MCF 10A (cell line): ENCODE measurements around the gene WLS. TPM values are rescaled to one million over a fixed set of nuclear protein-coding genes. Genes with fewer than 3 reads are reported as not detected.

Experiments
- BruUV-seq: library from RNA; stranded (reverse); fragments of 400-500 nt; replicated peaks from 2 replicates; lab custom pipeline; 2021; lab: Mats Ljungman, UMichigan
- CTCF ChIA-PET: fragments of 300-600 bp; sonication (Branson Sonifier 250); formaldehyde crosslinking; extraction: SDS; loops from one replicate; lab custom pipeline; 2021; ENCODE audit warnings: antibody characterized with exemption, inconsistent platforms; lab: Yijun Ruan, JAX
- POLR2A ChIA-PET: fragments of 300-600, 350-650 bp; sonication (Branson Sonifier 250); formaldehyde crosslinking; extraction: SDS; loops from one replicate; lab custom pipeline; 2020; ENCODE audit warnings: antibody characterized with exemption, inconsistent platforms; lab: Yijun Ruan, JAX
- DNase-seq: peaks from one replicate; pipeline ENCODE4 v3.0.0-alpha.2; 2018; ENCODE audit not compliant: unreplicated experiment
- H3K27ac Mint-ChIP-seq: one replicate; pipeline ENCODE4 v1.8.0; 2022; ENCODE audit warnings: mild to moderate bottlenecking, low read depth, mixed read lengths; ENCODE audit not compliant: unreplicated experiment
- H3K27me3 Mint-ChIP-seq: one replicate; pipeline ENCODE4 v1.8.0; 2022; ENCODE audit warnings: mixed read lengths; ENCODE audit not compliant: insufficient read depth, unreplicated experiment
- H3K36me3 Mint-ChIP-seq: one replicate; pipeline ENCODE4 v1.8.0; 2022; ENCODE audit warnings: mild to moderate bottlenecking, moderate library complexity, mixed read lengths; ENCODE audit not compliant: insufficient read depth, unreplicated experiment
- H3K4me1 Mint-ChIP-seq: one replicate; pipeline ENCODE4 v1.8.0; 2022; ENCODE audit warnings: mixed read lengths; ENCODE audit not compliant: insufficient read depth, unreplicated experiment
- H3K4me3 Mint-ChIP-seq: one replicate; pipeline ENCODE4 v1.8.0; 2022; ENCODE audit warnings: mild to moderate bottlenecking, moderate library complexity, mixed read lengths; ENCODE audit not compliant: unreplicated experiment
- H3K9me3 Mint-ChIP-seq: one replicate; pipeline ENCODE4 v1.8.0; 2022; ENCODE audit warnings: mixed read lengths; ENCODE audit not compliant: unreplicated experiment
- intact Hi-C: fragments of 100-400 bp; cut with micrococcal nuclease; formaldehyde crosslinking; loops from 2 replicates; pipeline ENCODE4 v1.14.1; 2022
- total RNA-seq: library from RNA; stranded (reverse); gene quantifications from 2 replicates; pipeline ENCODE4 v1.2.3, GENCODE V29; 2022
- TF ChIP-seq, protein P1 (sequence below): fragments of 200-600 bp; IDR thresholded peaks from one replicate; pipeline ENCODE4 v1.8.0; 2022; ENCODE audit warnings: antibody characterized with exemption, mild to moderate bottlenecking; ENCODE audit not compliant: unreplicated experiment

WLS gene
- total RNA-seq, 1 experiment from 2014 or later, result 37.8 TPM

DNA sequence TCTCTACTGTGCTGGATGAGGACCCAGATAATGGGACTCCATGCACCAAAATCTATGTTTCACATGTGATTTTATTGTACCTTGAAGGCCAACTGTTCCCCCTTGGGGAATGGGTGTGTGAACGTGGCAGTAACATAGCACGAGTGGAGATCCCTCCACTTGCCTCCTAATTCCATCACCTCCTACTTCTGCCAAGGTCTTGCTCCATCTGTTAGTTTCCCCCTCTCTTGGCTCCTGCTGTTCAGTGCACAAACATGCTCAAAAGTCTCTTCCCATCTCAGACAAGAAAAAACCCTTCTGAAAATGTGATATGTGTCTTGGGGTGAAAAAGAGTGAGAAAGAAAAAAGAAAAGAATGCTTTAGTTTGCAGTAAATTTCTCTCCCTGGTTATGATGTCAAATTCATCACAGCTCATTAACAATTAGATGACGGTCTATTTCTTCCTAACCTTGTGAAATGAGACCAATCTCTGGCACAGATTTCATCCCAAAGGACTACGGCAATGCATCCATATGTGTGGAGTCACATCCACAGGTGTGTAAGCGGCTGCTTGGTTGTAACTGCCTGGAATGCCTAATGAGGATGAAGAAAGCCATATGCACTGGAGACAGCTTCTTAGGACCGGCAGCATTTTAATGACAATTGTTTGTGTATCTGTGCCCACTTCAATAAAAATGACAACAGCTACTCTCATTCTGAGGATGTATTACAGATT lies 102.6 kb downstream of the WLS start:
- BruUV-seq, result no TSS peak
- intact Hi-C loops, result no loop called here
- no peaks in the 10 kb centered on the region for H3K9me3 Mint-ChIP-seq
- H3K36me3 Mint-ChIP-seq, result peaks cover 14% of the 10 kb centered on the region
- no peak overlapping the region for H3K4me3 Mint-ChIP-seq
- H3K4me1 Mint-ChIP-seq, result no peaks in the 10 kb centered on the region
- H3K27ac Mint-ChIP-seq, result no peak overlapping the region
- DNase-seq, result no peak
- CTCF ChIA-PET, result interaction anchor here (0.6 to 2.9 kb wide), 12 partner anchors 9 to 858 kb away, joined by 3 to 29 read pairs (median 4); partner anchors contain the start of gene WLS
- TF ChIP-seq, protein P1, sequence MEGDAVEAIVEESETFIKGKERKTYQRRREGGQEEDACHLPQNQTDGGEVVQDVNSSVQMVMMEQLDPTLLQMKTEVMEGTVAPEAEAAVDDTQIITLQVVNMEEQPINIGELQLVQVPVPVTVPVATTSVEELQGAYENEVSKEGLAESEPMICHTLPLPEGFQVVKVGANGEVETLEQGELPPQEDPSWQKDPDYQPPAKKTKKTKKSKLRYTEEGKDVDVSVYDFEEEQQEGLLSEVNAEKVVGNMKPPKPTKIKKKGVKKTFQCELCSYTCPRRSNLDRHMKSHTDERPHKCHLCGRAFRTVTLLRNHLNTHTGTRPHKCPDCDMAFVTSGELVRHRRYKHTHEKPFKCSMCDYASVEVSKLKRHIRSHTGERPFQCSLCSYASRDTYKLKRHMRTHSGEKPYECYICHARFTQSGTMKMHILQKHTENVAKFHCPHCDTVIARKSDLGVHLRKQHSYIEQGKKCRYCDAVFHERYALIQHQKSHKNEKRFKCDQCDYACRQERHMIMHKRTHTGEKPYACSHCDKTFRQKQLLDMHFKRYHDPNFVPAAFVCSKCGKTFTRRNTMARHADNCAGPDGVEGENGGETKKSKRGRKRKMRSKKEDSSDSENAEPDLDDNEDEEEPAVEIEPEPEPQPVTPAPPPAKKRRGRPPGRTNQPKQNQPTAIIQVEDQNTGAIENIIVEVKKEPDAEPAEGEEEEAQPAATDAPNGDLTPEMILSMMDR, result no peak
- POLR2A ChIA-PET, result interaction anchor here (0.6 to 1.2 kb wide), 4 partner anchors 11 to 558 kb away, joined by 3 to 4 read pairs (median 3); partner anchors contain the start of gene WLS
- H3K27me3 Mint-ChIP-seq, result no peaks in the 10 kb centered on the region

DNA sequence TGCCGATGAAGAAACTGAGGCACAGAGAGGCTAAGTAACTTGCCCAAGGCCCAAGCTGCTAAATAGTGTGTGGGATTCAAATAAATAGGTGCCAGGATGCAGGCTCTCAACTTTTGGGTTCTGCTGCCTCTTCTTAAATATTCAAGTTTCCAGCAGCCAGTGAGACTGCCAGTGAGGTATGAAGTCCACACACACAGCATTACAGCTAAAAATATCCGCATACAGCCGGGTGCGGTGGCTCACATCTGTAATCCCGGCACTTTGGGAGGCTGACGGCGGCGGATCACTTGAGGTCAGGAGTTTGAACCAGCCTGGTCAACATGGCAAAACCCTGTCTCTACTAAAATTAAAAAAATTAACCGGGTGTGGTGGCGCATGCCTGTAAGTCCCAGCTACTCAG lies 103.5 kb downstream of the WLS start:
- Mint-ChIP-seq H3K4me1 (no peaks in the 10 kb centered on the region), H3K27ac (no peak overlapping the region), H3K36me3 (peaks cover 14% of the 10 kb centered on the region), H3K9me3 (no peaks in the 10 kb centered on the region), H3K4me3 (no peak overlapping the region), H3K27me3 (no peaks in the 10 kb centered on the region)
- TF ChIP-seq, protein P1, result no peak
- DNase-seq, result no peak
- no TSS peak for BruUV-seq
- ChIA-PET CTCF (interaction anchor here (0.9 to 2.9 kb wide), 8 partner anchors 8 to 314 kb away, joined by 3 to 29 read pairs (median 5); partner anchors contain the start of gene WLS), POLR2A (interaction anchor here (0.7 kb wide), 1 partner anchor 557 kb away, joined by 4 read pairs; no protein-coding TSS in a partner anchor)
- intact Hi-C loops, result no loop called here

DNA sequence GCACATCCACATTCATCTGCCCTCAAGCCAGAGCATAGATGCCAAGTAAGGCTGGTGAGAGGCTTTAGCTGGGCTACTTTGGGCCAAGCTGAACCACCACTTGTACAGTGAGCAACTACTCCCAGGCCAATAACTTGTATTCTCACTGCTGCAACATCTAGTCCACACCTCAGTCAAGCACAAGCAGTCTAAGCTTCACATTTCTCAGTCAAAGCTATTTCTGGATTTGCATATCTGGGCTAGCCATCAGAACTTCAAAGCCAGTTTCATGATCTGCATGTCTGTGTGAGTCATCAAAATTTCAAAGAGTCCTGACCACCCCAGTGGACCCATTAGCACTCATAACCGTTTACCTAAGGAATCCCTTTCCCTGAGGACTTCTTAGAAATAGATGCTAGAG lies 104.2 kb downstream of the WLS start:
- TF ChIP-seq, protein P1, result no peak
- ChIA-PET POLR2A (no interaction called here), CTCF (interaction anchor here (0.7 to 2.9 kb wide), 7 partner anchors 8 to 218 kb away, joined by 3 to 29 read pairs (median 3); no protein-coding TSS in a partner anchor)
- Mint-ChIP-seq H3K27ac (no peak overlapping the region), H3K36me3 (peaks cover 14% of the 10 kb centered on the region), H3K4me3 (no peak overlapping the region), H3K4me1 (no peaks in the 10 kb centered on the region), H3K9me3 (no peaks in the 10 kb centered on the region), H3K27me3 (no peaks in the 10 kb centered on the region)
- intact Hi-C loops, result no loop called here
- BruUV-seq, result no TSS peak
- DNase-seq, result peak; percentile 8

DNA sequence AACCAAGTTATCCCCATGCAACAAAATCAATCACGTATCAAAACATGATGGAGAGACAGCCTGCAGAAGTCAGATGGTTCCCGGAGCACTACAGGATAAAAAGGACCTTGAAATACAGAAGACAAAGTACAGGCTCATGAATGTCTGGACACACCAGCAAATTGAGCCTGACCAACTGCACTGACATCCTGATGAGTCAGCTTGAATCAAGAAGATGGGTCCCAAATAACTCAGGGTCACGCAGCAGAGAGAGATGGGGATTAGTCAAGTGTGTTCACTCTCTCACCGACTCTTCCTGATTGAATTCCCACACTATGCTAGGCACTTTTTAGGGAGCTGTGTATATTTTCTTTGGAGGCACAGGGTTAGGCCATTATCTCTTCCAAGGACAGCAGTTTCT lies 110.8 kb downstream of the WLS start:
- CTCF ChIA-PET, result interaction anchor here (0.5 to 12.1 kb wide), 15 partner anchors 8 to 543 kb away, joined by 3 to 599 read pairs (median 7); partner anchors contain the start of gene WLS
- intact Hi-C loops, result no loop called here
- H3K27me3 Mint-ChIP-seq, result no peaks in the 10 kb centered on the region
- TF ChIP-seq, protein P1, result no peak
- peak; percentile 8 for DNase-seq
- POLR2A ChIA-PET, result interaction anchor here (1.7 kb wide), 1 partner anchor 224 kb away, joined by 6 read pairs; no protein-coding TSS in a partner anchor
- H3K9me3 Mint-ChIP-seq, result no peaks in the 10 kb centered on the region
- no peak overlapping the region for H3K4me3 Mint-ChIP-seq
- H3K4me1 Mint-ChIP-seq, result peaks cover 5% of the 10 kb centered on the region
- H3K27ac Mint-ChIP-seq, result no peak overlapping the region
- BruUV-seq, result no TSS peak
- H3K36me3 Mint-ChIP-seq, result peaks cover 6% of the 10 kb centered on the region
